WTC11 (cell line): ENCODE measurements around the gene COPB2. TPM values are rescaled to one million over a fixed set of nuclear protein-coding genes. Genes with fewer than 3 reads are reported as not detected.
"Not testable (repeated sequence)": the region's sequence is repeated elsewhere in the genome, so short reads cannot be mapped to it uniquely, and the experiment has no call there.

Source experiments
- ATAC-seq: fragments of 200-7000 bp; cut with Tn5 transposase; 2 replicates; pipeline ENCODE4 v1.10.0; 2021; ENCODE audit warnings: mild to moderate bottlenecking, moderate library complexity
- CTCF ChIA-PET: fragments of 300-600 bp; sonication (Branson Sonifier 250); formaldehyde crosslinking; loops from one replicate; lab custom pipeline; 2021; ENCODE audit warnings: antibody characterized with exemption; lab: Charles Lee
- POLR2A ChIA-PET: fragments of 350-600 bp; sonication (Branson Sonifier 250); formaldehyde crosslinking; loops from one replicate; lab custom pipeline; 2021; ENCODE audit warnings: antibody characterized with exemption; lab: Charles Lee
- DNase-seq: peaks from one replicate; pipeline ENCODE4 v3.0.0; 2021; ENCODE audit warnings: low spot score
- H3K27ac Mint-ChIP-seq: 2 replicates; pipeline ENCODE4 v1.8.0; 2021; ENCODE audit warnings: mixed read lengths
- H3K27me3 Mint-ChIP-seq: 2 replicates; pipeline ENCODE4 v1.8.0; 2021; ENCODE audit warnings: low read depth, mild to moderate bottlenecking, moderate library complexity, mixed read lengths
- H3K36me3 Mint-ChIP-seq: 2 replicates; pipeline ENCODE4 v1.8.0; 2021; ENCODE audit warnings: mixed read lengths
- H3K4me1 Mint-ChIP-seq: 2 replicates; pipeline ENCODE4 v1.8.0; 2022; ENCODE audit warnings: mixed read lengths
- H3K4me3 Mint-ChIP-seq: 2 replicates; pipeline ENCODE4 v1.8.0; 2021; ENCODE audit warnings: mild to moderate bottlenecking, moderate library complexity, mixed read lengths
- H3K9me3 Mint-ChIP-seq: 2 replicates; pipeline ENCODE4 v1.8.0; 2021; ENCODE audit warnings: mixed read lengths
- AR ChIP-seq: fragments of 250-450 bp; sonication (Bioruptor Pico); IDR thresholded peaks from 2 replicates; pipeline ENCODE4 v1.9.0; 2021; ENCODE audit warnings: mild to moderate bottlenecking
- GTF2I ChIP-seq: fragments of 250-450 bp; sonication (Bioruptor Pico); conservative IDR thresholded peaks from 2 replicates; pipeline ENCODE4 v1.4.0; 2021; ENCODE audit warnings: mild to moderate bottlenecking
- IRF2 ChIP-seq: sonication (generic); formaldehyde crosslinking; IDR thresholded peaks from 2 replicates; pipeline ENCODE4 v1.8.0; 2022; ENCODE audit warnings: low read depth, missing genetic modification reagents, borderline replicate concordance
- MXD4 ChIP-seq: fragments of 250-450 bp; sonication (Bioruptor Pico); IDR thresholded peaks from 2 replicates; pipeline ENCODE4 v1.8.0; 2021; ENCODE audit warnings: mild to moderate bottlenecking, moderate library complexity, borderline replicate concordance
- OVOL2 ChIP-seq: fragments of 250-450 bp; sonication (Bioruptor Pico); IDR thresholded peaks from 2 replicates; pipeline ENCODE4 v1.9.0; 2021; ENCODE audit warnings: mild to moderate bottlenecking, borderline replicate concordance
- PRRX2 ChIP-seq: fragments of 250-450 bp; sonication (Bioruptor Pico); IDR thresholded peaks from 2 replicates; pipeline ENCODE4 v1.8.0; 2021; ENCODE audit warnings: mild to moderate bottlenecking
- TEAD4 ChIP-seq: sonication (generic); formaldehyde crosslinking; IDR thresholded peaks from 2 replicates; pipeline ENCODE4 v1.8.0; 2022; ENCODE audit warnings: mild to moderate bottlenecking, missing genetic modification reagents
- ZNF317 ChIP-seq: sonication (generic); formaldehyde crosslinking; IDR thresholded peaks from 2 replicates; pipeline ENCODE4 v1.8.1; 2023; ENCODE audit warnings: low read depth, mild to moderate bottlenecking, moderate library complexity, missing genetic modification reagents, borderline replicate concordance
- ZNF416 ChIP-seq: fragments of 250-450 bp; sonication (Bioruptor Pico); IDR thresholded peaks from 2 replicates; pipeline ENCODE4 v1.9.0; 2021; ENCODE audit warnings: mild to moderate bottlenecking, inconsistent platforms
- total RNA-seq: library from RNA; stranded (reverse); gene quantifications from 3 replicates; pipeline ENCODE4 v1.2.3, GENCODE V29; 2021
- TF ChIP-seq, protein P1 (sequence below): sonication (generic); formaldehyde crosslinking; IDR thresholded peaks from 2 replicates; pipeline ENCODE4 v1.8.1; 2023; ENCODE audit warnings: mild to moderate bottlenecking, missing genetic modification reagents
- TF ChIP-seq, protein P2 (sequence below): sonication (generic); formaldehyde crosslinking; IDR thresholded peaks from 2 replicates; pipeline ENCODE4 v1.8.0; 2023; ENCODE audit warnings: mild to moderate bottlenecking, missing genetic modification reagents
- TF ChIP-seq, protein P3 (sequence below): fragments of 250-450 bp; sonication (Bioruptor Pico); IDR thresholded peaks from 2 replicates; pipeline ENCODE4 v1.8.0; 2021; ENCODE audit warnings: mild to moderate bottlenecking
- TF ChIP-seq, protein P4 (sequence below): sonication (generic); formaldehyde crosslinking; IDR thresholded peaks from 2 replicates; pipeline ENCODE4 v1.8.0; 2022; ENCODE audit warnings: mild to moderate bottlenecking, missing genetic modification reagents
- TF ChIP-seq, protein P5 (sequence below): sonication (generic); formaldehyde crosslinking; IDR thresholded peaks from 2 replicates; pipeline ENCODE4 v1.8.1; 2023; ENCODE audit warnings: mild to moderate bottlenecking, moderate library complexity, missing genetic modification reagents

Gene COPB2
- total RNA-seq, 1 experiment from 2014 or later = 141 TPM

DNA sequence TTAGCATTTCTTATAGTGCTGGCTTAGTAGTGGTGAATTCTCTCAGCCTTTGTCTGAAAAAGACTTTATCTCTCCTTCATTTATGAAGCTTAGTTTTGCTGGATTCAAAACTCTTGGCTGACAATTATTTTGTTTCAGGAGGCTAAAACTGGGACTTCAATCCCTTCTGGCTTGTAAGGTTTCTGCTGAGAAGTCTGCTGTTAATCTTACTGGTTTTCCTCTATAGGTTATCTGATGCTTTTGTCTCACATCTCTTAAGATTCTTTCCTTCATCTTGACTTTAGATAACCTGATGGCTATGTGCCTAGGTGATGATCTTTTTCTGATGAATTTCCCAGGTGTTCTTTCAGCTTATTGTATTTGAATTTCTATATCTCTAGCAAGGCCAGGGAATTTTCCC lies 23.4 kb upstream of the COPB2 start:
- POLR2A ChIA-PET, H3K4me1 Mint-ChIP-seq, H3K27ac Mint-ChIP-seq, CTCF ChIA-PET, ATAC-seq, DNase-seq, H3K4me3 Mint-ChIP-seq: not testable (repeated sequence)
- TF ChIP-seq ZNF317 (CRISPR knock-in tag) = peak; percentile 76
- Mint-ChIP-seq H3K36me3 (peaks cover 30% of the 10 kb centered on the region), H3K9me3 (peaks cover 62% of the 10 kb centered on the region), H3K27me3 (peaks cover 26% of the 10 kb centered on the region)

- H3K27ac Mint-ChIP-seq, H3K4me1 Mint-ChIP-seq, H3K4me3 Mint-ChIP-seq, CTCF ChIA-PET, POLR2A ChIA-PET, ATAC-seq, DNase-seq: not testable (repeated sequence)
- Mint-ChIP-seq H3K27me3 (peaks cover 19% of the 10 kb centered on the region), H3K9me3 (peaks cover 50% of the 10 kb centered on the region), H3K36me3 (peaks cover 44% of the 10 kb centered on the region)
Measured at GRCh38 chr3:139401155-139401554, 11.7 kb upstream of the COPB2 start.

GRCh38 chr3:139396707-139397106 lies 7.3 kb upstream of the COPB2 start:
- Mint-ChIP-seq H3K9me3 (peaks cover 8% of the 10 kb centered on the region), H3K4me1 (no peaks in the 10 kb centered on the region; the same call in 1 of the 2 replicates), H3K27ac (no peak overlapping the region), H3K36me3 (peaks cover 4% of the 10 kb centered on the region; the same call in 1 of the 2 replicates), H3K4me3 (no peak overlapping the region), H3K27me3 (no peaks in the 10 kb centered on the region)
- DNase-seq (no peak), ATAC-seq (no peak)
- CTCF ChIA-PET = interaction anchor here (1.4 kb wide), 1 partner anchor 31 kb away, joined by 4 read pairs; no protein-coding TSS in a partner anchor
- TF ChIP-seq AR (CRISPR knock-in tag) (no peak), ZNF317 (CRISPR knock-in tag) (no peak)
- POLR2A ChIA-PET = no interaction called here

DNA sequence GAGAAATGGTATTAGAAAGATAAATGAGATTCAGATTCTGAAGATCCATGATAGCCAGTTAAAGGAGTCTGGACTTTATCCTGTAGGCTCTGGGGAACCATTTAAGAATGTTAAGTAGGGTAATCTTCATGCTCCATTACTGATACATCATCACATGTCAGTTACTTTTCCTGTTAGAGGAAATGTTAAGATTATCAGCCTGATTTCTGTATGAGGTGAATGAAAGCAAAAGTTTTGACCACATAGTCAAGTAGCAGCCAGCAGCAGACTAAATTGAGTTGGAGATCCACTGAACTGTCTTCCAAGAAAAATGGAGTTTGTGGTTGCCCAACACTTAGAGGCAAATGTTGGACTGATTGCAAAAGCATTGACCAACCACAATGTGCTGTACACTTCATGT lies 4.7 kb upstream of the COPB2 start:
- DNase-seq (no peak), ATAC-seq (no peak)
- no peaks in the 10 kb centered on the region for H3K27me3 Mint-ChIP-seq
- H3K36me3 Mint-ChIP-seq = no peaks in the 10 kb centered on the region
- ChIA-PET CTCF (no interaction called here), POLR2A (no interaction called here)
- H3K4me1 Mint-ChIP-seq = peaks cover 7% of the 10 kb centered on the region
- H3K27ac Mint-ChIP-seq = no peak overlapping the region
- H3K4me3 Mint-ChIP-seq = no peak overlapping the region
- TF ChIP-seq, protein P1, sequence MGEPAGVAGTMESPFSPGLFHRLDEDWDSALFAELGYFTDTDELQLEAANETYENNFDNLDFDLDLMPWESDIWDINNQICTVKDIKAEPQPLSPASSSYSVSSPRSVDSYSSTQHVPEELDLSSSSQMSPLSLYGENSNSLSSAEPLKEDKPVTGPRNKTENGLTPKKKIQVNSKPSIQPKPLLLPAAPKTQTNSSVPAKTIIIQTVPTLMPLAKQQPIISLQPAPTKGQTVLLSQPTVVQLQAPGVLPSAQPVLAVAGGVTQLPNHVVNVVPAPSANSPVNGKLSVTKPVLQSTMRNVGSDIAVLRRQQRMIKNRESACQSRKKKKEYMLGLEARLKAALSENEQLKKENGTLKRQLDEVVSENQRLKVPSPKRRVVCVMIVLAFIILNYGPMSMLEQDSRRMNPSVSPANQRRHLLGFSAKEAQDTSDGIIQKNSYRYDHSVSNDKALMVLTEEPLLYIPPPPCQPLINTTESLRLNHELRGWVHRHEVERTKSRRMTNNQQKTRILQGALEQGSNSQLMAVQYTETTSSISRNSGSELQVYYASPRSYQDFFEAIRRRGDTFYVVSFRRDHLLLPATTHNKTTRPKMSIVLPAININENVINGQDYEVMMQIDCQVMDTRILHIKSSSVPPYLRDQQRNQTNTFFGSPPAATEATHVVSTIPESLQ (CRISPR knock-in tag) = no peak
- TF ChIP-seq, protein P2, sequence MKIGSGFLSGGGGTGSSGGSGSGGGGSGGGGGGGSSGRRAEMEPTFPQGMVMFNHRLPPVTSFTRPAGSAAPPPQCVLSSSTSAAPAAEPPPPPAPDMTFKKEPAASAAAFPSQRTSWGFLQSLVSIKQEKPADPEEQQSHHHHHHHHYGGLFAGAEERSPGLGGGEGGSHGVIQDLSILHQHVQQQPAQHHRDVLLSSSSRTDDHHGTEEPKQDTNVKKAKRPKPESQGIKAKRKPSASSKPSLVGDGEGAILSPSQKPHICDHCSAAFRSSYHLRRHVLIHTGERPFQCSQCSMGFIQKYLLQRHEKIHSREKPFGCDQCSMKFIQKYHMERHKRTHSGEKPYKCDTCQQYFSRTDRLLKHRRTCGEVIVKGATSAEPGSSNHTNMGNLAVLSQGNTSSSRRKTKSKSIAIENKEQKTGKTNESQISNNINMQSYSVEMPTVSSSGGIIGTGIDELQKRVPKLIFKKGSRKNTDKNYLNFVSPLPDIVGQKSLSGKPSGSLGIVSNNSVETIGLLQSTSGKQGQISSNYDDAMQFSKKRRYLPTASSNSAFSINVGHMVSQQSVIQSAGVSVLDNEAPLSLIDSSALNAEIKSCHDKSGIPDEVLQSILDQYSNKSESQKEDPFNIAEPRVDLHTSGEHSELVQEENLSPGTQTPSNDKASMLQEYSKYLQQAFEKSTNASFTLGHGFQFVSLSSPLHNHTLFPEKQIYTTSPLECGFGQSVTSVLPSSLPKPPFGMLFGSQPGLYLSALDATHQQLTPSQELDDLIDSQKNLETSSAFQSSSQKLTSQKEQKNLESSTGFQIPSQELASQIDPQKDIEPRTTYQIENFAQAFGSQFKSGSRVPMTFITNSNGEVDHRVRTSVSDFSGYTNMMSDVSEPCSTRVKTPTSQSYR (CRISPR knock-in tag) = no peak
- TF ChIP-seq, protein P3, sequence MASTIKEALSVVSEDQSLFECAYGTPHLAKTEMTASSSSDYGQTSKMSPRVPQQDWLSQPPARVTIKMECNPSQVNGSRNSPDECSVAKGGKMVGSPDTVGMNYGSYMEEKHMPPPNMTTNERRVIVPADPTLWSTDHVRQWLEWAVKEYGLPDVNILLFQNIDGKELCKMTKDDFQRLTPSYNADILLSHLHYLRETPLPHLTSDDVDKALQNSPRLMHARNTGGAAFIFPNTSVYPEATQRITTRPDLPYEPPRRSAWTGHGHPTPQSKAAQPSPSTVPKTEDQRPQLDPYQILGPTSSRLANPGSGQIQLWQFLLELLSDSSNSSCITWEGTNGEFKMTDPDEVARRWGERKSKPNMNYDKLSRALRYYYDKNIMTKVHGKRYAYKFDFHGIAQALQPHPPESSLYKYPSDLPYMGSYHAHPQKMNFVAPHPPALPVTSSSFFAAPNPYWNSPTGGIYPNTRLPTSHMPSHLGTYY (CRISPR knock-in tag) = no peak
- TF ChIP-seq MXD4 (CRISPR knock-in tag) (no peak), OVOL2 (CRISPR knock-in tag) (no peak), ZNF416 (CRISPR knock-in tag) (no peak), IRF2 (CRISPR knock-in tag) (no peak), TEAD4 (CRISPR knock-in tag) (no peak), ZNF317 (CRISPR knock-in tag) (no peak), PRRX2 (CRISPR knock-in tag) (no peak), GTF2I (no peak)
- TF ChIP-seq, protein P4, sequence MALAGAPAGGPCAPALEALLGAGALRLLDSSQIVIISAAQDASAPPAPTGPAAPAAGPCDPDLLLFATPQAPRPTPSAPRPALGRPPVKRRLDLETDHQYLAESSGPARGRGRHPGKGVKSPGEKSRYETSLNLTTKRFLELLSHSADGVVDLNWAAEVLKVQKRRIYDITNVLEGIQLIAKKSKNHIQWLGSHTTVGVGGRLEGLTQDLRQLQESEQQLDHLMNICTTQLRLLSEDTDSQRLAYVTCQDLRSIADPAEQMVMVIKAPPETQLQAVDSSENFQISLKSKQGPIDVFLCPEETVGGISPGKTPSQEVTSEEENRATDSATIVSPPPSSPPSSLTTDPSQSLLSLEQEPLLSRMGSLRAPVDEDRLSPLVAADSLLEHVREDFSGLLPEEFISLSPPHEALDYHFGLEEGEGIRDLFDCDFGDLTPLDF (CRISPR knock-in tag) = no peak
- TF ChIP-seq, protein P5, sequence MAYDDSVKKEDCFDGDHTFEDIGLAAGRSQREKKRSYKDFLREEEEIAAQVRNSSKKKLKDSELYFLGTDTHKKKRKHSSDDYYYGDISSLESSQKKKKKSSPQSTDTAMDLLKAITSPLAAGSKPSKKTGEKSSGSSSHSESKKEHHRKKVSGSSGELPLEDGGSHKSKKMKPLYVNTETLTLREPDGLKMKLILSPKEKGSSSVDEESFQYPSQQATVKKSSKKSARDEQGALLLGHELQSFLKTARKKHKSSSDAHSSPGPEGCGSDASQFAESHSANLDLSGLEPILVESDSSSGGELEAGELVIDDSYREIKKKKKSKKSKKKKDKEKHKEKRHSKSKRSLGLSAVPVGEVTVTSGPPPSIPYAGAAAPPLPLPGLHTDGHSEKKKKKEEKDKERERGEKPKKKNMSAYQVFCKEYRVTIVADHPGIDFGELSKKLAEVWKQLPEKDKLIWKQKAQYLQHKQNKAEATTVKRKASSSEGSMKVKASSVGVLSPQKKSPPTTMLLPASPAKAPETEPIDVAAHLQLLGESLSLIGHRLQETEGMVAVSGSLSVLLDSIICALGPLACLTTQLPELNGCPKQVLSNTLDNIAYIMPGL = no peak
- H3K9me3 Mint-ChIP-seq = no peaks in the 10 kb centered on the region
